T1000 (cell line): ENCODE data around the gene GSX1.

Source experiments
- DNase-seq: peaks from one replicate; lab custom pipeline; 2025; ENCODE audit warnings: mixed read lengths; lab: John Stamatoyannopoulos, UW

The GSX1 gene

DNA sequence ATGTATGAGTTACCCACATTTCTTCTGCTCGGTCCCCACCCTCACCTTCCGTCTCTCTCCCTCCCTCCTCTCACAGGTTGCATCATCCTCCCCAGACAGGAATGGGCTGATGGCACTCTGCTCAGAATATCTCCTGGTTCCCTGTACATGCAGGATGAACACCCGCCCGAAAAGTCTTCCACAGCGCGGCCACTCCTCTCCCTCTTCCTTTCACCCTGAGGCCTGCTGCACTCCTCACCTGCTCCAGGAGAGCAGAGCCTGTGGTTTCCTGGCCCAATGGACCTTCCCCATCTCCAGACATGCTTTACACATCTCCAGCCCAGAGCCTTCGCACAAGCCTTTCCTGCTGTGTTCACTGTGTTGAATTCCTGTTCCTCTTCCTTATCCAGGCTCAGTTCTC is 40.9 kb downstream of the GSX1 start:
- DNase-seq: no peak

DNA sequence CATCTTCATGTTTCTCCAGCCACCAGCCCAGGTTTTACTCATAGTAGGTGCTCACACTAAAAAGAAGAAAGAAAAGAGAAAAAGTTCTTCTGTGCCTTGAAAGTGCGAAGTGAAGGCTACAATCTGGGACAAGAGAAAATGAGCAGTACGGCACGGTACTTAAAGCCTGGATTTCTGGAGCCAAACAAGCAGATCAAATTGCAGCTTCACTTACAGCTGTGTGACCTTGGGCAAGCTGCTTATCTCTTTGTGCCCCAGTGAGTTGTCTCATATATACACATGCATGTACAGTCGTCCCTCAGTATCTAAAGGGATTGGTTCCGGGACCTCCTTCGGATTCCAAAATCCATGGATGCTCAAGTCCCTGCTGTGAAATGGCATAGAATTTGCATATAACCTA is 41.8 kb downstream of the GSX1 start:
- DNase-seq: no peak

- no peak for DNase-seq
These were observed 43.5 kb downstream of the GSX1 start for GRCh38 chr13:27835799-27836198.

DNA sequence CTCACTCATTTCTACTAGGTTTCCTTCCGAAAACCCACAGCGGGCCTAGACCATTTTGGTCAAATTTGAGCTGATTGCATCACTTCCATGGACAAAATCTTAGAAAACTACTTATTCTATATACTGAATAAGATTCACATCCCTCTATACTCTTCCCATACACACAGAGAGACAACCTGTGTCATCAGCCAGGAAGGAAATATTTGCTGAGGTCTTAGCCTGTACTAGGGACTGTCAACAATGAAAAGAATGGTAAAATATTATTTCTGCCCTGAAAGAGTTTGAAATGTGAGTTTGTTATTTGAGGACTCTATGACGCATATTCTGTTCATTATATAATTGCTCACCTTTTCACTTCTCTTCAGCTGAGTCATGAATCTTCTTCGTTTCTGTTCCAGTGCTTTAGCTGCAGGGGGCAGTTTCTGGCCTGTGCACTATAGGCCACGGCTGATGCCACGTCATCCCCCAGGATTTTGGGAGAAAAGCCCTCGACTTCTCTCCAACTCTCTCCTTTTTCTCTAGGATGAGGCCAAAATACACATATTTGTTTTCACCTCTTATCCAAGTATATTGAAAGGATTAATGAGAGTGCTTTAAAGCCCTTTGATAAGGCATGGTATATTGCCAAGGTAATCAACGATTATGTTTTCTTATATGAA is 47.7 kb downstream of the GSX1 start:
- DNase-seq: no peak

GRCh38 chr13:27842571-27842970 is 50.3 kb downstream of the GSX1 start:
- no peak for DNase-seq
